NCI-H128 (cell line): ENCODE results near the gene TNFAIP2.

Experiments used
- DNase-seq: peaks from one replicate; lab custom pipeline; 2025; ENCODE audit not compliant: unreplicated experiment; lab: John Stamatoyannopoulos, UW

TNFAIP2 gene

DNA sequence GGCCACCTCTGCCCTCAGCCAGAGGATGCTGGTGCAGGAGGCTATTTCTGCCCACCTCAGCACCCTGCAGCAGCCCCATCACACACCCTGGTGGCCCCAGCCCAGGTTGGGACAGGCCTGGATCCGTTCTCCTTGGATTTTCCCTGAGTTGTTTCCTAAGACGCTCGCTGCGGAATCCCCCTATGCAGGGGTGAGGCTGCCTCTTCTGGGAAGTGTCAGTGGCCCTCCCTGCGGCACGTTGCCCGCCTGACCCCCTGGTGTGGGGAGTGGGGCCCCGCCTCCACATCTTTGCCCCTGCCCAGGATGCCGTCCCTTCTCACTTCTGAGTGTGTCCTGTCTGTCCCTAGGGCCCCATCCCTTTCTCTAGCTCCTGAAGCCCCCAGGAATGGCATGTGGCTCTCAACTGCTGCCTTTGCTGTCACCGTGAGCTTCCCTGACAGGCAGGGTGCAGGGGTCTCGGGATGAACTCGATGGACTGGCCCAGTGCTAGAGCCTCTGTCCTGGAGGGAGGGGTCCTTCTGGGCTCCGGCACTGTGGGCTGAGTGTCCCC lies 29.3 kb upstream of the TNFAIP2 start:
- no peak for DNase-seq

DNA sequence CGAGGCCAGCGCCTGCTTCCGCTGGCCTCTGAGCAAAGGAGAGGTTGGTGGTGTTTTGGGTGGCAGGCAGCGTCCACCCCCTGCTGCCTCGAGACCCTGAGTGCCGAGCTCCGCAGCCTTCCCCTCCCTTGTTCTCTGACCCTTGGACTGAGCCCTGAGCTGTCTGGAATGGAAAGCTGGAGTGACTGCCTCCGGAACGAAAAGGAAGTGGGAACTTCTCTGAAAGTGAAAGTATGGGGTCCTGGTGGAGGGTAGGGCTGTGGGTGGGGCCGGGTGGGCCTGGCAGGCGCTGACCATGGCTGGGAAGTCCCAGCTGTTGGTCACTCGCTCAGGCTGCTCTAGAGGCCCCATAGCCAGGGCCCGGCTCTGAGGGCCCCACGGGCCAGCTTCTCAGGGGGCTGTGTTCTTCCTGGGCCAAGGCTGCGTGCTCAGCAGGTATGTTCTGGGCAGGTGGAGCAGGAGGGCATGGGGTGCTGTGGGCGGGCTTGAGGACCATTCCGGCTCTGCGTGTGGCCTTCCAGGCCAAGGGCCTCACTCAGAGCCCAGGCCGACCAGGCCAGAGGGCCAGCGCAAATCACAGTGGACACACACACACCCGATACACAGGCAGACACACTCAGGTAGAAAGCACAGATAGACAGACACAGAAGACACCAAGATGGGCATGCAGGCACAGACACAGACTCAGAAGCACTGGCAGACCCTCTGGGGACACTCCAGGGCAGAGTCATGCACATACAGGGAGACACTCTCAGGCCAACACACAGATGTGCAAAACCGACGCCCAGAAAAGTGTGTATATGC lies 28.7 kb upstream of the TNFAIP2 start, which contains the start of gene EXOC3L4:
EXOC3L4 (plus strand) TSS at position 320 of the 804 bp plus-strand sequence. CDS start 5,495 bp downstream, outside the sequence.
- no peak for DNase-seq

DNA sequence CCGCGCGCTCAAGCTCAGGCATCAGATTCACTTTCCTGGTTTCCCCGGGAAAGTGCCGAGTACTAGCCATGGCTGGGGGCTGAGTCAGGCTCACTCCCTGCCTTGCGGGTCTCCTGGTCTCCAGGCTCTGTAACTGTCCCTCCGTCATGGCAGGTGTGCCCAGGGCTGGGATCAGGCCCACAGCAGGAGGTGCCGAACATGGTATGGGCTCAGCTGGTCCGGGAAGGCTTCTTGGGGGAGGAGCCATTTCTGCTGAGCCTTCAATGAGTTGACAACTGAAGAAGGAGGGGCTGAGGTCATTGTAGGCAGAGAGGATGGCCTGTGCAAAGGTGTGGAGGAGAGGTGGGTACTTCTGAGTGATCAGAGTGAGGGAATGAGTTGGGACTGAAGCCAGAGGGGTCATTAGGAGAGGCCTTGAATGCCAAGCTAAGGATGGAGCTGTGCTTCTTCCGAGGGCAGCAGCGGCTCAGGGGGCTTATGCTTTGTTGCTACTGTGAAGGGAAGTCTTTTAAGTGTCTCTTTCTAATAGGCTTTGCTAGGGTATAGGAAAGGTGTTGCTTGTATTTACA lies 28.0 kb upstream of the TNFAIP2 start:
- no peak for DNase-seq

DNA sequence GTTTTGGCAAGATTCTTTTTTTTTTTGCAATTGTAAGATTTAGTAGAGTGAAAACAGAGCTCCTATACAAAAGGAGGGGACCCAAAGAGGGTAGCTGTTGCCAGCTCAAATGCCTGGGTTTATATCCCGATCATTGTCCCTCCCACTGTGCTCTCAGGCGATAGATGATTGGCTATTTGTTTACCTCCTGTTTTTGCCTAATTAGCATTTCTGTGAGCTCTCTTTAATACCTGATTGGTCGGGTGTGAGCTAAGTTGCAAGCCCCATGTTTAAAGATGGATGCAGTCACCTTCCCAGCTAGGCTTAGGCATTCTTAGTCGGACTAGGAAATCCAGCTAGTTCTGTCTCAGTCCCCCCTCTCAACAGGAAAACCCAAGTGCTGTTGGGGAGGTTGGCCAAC lies 26.9 kb upstream of the TNFAIP2 start:
- no peak for DNase-seq

DNA sequence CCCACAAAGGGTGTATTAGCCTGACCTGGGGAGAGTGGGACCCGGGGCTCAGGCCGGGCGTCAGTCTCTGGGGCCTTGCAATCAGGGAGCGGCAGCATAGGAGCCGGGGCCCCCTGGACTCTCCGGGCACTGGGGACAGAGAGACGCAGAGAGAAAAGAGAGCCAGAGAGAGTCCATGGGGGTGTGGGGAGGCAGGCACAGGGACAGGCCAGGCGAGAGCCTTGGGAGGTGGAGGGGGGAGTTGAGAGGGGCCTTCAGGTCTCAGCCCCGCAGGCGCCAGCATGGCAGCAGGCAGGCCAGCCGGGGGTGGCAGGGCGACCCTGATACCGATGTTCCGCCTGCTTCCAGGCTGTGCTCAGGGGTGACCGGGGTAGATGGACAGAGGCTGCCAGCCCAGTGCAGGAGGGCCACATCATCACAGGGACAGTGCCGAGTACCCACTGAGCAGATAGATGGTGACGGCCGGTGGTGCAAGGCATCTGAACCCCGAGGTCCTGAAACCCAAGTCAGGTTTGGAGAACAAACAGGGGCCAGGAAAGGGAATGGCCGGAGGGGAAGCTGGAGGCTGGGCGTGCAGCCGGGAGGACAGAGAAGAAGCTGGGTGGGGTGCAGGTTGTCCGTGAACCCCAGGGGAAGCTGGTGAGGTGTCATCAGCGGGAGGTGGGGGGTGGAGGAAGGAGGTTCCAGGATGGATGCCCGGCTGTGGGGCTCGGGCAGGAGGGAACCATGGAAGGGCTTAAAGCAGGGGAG lies 25.8 kb upstream of the TNFAIP2 start:
- no peak for DNase-seq

DNA sequence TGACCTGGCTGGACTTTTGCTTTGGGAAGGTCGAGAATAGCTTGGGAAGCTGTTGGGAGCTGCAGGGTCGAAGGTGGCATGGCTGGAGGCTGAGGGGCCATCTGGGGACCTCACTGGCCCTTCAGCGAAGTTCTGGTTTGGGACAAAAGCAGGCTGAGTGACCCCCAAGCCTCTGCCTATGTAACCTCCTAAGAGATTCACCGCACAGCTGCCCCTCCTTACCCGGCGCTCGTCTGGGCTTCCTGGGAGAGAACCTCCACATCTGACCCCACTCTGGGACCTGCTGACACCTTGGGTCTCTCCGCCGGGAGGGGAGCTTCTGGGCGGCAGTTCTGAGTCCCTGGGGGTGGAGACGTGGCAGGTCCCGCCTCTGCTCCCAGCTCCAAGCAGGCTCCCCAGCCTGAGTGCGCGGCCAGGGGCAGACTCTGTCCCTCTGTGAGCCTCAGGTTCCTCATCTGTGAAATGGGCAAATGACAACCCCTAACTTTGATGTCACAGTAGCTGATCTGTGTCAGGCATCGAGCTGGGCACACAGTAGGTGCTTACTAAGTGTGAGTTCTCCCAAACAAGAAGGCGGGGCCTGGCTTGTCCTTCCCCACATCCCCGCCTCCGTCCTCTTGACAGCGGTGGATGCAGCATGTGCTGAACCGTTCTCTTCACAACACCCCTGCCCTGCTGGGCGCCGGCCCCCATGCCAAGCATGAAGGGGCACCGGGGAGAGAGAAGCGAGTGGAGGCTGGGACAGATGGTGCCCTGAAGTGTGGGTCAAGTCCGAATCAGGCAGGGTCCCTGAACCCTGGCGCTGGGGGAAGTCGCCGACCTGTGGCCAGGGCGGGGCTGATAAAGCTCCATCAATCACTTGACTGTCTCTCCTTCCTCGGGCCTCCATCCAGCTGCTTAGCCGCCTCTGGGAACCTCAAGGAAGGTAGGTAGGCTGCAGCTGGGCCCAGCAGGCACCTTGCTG lies 25.0 kb upstream of the TNFAIP2 start:
- no peak for DNase-seq

DNA sequence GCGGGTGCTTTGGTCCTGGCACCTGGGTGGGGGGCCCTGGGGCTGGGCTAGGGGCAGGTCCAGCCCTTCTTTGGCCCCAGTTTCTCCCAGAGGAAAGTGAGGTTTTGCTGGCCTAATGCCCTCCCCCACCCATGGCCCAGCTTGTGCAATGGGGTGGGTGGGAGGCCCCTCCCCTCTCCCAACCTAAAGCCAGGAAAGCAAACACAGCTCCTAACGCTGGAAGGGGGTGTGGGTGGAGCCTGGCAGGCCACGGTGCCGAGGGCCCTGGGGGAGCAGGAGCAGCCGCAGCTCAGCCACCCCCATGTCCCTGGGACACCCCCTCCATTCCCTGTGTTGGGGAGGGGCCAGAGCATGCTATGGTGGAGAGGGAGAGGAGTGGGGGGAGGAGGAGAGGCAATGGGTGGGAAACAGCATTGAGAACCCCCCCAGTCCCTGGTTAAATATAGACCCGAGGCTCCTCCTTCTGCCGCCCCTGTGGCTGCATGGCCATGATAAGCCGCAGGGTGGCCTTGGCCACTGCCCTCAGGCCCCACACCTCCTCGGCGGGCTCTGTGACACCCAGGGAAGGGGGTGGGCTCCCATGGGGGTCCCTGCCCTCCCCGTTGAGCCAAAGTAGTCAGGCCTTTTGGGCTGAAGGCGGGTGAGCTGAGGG lies 24.1 kb upstream of the TNFAIP2 start:
- no peak for DNase-seq

DNA sequence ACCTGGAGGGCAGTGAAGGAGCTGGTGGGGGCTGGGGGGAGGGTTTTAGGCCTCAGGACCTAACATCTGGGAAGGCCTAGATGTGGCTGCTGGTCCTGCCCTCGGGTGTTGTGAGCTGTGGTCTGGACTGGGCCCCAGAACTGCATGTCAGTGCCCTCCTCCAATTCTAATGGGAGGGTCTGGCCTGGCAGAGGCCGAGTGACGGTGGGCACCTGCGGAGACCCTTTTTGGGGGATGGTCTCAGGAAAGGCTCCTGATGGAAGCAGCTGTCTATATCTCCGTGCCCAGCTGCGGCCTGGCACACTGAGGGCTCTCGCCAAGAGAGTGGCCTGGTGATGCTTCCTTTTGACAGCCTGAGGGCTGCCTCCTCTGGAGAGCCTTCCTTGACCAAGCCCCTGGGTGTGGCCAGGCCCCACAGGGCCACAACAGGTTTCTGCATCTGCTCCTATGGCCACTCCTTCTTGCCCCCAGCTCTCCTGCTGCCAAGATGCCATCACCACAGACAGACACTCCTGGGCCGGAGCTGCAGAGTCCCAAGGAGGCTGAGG lies 23.5 kb upstream of the TNFAIP2 start:
- no peak for DNase-seq

DNA sequence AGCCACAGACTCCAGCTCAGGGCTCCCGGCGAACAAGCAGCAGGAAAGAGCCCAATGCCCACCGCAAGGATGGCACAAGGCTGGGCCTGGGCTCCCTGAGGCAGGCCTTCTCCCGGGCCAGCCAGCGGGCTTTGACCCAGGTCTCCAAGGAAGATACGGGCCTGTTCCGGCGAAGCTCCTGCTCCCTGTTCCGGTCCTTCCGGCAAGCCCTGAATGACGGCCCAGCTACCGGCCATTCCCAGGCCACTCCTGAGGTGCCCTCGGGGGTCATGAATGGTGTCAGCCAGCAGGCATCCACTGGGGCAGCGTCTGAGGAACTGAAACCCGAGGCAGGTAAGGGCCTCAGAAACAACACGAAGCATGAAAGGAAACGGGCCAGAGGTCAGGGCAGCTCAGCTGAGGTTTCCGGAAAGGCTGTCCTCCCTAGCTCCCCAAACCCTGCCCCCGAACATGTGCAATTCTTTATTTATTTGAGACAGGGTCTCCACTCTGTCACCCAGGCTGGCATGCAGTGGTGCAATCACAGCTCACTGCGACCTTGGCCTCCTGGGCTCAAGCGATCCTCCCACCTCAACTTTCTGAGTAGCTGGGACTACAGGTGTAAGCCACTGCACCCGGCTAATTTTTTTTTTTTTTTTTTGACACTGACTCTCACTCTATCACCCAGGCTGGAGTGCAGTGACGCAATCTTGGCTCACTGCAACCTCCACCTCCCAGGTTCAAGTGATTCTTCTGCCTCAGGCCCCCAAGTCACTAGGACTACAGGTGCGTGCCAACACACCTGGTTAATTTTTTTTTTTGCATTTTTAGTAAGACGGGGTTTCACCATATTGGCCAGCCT lies 22.8 kb upstream of the TNFAIP2 start:
- DNase-seq: no peak

DNA sequence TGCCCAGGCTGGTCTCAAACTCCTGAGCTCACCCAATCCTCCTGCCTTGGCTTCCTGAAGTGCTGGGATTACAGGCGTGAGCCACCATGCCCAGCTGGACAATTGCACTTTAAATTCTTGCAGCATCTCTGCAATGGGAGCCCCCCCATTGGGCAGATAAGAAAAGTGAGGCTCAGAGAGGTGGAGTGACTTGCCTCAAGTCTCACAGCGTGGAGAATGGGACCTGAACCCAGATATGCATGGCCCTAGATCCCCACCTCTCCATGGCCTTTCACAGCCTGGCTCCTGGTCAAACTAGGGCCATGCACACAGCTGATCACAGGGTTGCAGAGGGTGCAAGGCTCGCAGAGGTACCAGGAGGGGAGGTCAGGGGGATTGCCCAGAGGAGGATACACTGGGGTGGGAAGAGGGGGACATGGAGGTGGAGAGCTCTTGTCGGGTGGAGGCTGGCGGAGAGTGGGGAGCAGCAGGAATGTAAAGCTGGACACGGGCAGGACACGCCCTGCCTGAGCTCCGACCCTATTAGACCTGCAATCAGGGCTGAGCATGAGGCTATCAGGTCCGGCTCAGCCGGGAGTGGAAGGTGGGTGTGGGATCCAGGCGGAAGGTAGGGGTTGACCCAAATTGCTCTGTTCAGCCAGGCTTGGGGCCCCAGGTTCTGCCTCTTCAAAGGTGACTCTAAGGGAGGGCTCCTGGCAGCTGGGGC lies 21.9 kb upstream of the TNFAIP2 start:
- no peak for DNase-seq

DNA sequence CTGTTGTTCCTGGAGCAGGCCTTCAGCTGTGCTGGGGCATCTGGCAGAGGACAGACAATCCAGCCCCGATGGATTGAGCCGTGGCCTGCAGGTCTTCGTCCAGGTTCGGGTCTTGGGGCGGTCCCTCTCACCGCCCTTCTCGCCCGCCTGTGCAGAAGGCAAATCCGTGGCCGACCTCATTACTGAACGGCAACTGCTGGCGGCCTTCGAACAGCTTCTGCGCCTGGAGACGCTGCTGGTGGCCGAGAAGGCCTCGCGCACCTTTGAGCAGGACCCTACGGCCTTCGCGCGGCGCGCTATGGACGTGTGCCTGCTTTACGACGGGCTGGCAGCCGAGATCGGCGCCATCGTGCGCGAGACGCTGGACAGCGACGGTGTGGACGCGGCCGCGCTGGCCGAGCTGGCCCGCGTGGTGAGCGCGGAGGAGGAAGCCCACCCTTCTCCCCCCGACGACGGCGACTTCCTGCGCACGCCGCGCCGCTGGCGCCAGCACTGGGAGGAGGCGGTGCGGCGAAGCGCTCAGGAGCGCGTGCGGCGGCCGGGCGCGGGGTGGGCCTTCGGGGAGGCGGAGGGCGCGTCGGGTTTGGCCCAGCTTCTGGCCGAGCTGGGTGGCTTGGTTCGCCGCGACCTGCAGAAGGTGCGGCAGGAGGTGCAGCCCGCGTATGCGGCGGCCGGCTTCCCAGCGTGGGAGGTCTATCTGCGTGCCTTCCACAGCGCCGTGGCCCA lies 21.1 kb upstream of the TNFAIP2 start:
- DNase-seq: no peak

DNA sequence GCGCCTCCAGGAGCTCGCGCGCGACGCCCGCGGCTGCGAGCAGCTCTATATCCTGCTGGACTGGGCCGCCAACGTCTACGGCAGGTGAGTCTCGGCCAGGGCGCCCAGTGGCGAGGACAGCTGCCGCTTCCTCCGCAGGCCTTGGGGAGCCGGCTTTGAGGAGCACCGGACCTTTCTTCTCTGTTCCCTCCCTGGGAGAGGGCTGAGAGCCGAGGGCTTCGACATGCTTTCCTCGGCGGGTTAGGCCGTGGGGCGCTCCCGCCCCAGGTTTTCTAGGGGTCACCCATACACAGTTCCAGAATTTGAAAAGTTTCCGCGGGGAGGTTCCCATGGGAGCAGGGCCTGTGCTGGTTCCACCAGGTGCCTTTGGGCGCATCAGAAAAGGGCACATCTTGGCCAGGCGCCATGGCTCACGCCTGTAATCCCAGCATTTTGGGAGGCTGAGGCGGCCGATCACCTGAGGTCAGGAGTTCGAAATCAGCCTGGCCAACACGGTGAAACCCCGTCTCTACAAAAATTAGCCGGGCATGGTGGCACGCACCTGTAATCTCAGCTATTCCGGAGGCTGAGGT lies 20.5 kb upstream of the TNFAIP2 start:
- DNase-seq: no peak

DNA sequence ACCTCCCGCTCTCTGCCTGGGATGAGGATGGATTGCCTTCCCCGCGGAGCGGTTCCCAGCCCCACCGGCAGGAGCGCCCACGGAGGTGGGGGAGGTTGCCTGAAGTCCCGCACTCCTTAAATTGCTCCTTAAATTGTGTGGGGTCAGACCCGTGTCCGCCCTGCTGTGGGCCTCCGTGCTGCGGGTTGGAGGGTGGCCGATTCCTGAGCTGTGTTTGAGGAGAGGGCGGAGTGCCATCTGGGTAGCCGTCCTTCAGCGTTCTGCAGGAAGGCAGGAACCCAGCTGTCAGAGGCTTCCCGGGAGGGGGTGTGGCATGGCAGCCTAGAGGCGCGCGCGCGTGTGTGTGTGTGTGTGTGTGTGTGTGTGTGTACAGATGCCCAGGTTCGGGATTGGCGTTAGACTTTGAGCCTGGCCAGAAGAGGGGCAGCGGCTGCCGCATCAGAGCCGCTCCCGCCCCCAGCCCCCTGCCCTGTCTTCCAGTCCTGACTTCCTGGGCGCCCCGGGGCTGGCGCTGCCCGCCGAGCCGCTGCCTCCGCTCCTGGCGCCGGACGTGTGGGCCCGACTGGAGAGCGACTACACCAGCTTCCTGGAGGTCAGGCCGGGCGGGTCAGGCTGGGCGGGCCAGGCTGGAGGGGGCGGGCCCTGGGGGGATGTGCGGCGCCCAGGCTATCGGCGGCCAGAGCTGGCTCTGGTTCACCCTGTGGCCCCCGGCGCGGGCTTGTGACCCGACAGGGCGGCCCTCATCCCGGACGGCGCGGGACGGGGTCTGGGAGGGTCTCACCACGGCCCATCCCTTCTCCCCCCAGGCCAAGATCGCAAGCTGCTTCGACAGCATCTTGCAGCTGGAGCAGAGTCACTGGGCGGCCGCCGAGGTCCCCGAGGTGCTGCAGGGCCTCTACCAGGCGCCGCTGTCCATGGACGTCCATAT lies 19.5 kb upstream of the TNFAIP2 start:
- peak; percentile 42 for DNase-seq

DNA sequence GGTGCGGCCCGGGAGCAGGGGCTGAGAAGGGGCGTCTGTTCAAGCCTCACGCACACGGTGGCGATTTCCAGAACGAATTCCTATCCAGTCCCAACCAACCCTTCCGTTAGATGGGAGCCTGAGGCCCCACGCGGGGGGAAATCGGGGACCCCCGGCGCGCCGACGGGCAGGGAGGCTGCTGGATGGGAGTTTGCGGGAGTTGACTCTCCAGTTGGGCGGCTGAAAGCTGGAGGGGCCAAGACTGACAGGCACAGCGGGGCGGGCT lies 18.9 kb upstream of the TNFAIP2 start:
- DNase-seq: no peak

DNA sequence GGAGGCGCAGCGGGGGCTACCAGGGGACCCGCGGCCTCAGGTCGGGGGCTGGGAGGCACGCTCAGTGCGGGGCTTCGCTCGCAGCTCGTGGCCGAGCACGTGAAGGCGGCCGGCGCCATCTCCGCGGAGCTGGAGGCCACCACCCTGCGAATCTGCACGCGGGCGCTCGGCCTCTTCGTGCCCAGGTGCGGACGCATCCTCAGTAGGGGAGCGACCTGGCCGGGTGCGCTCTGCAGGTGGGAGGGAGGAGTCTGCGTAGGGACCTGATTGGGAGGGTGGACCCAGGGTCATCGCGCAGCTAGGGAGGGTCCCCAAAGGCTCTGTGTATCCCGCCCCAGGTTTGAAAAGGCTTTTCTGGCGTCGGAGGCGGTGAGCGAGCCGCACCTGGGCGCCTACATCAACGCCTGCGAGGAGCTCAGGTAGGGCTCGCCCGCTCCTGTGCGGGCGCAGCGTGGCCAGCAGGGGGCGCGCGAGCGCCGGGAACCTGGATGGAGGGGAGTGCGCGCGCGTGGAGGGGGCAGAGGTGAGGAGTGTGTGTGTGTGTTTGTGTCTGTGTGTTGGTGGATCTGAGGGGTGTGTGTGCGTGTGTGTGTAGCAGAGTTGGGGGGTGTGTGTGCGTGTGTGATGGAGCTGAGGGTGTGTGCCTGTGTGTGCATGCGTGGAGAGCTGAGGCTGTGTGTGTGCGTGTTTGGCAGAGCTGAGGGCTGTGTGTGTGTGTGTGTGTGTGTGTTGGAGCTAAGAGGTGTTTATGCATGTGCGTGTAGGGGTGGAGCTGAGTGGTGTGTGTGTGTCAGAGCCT lies 18.4 kb upstream of the TNFAIP2 start:
- DNase-seq: peak; percentile 62
